A172 (cell line): ENCODE measurements around the gene KCNK10. TPM values are rescaled to one million over a fixed set of nuclear protein-coding genes. Genes with fewer than 3 reads are reported as not detected.

Experiments used
- DNase-seq: peaks from one replicate; pipeline ENCODE4 v3.0.0-alpha.2; 2015; ENCODE audit warnings: low spot score
- total RNA-seq: library from RNA; depleted of rRNA; stranded (reverse); fragments of >200 nt; shearing (Covaris generic); gene quantifications from 2 replicates; pipeline ENCODE4 v1.2.3, GENCODE V29; 2014; rRNA removed

Gene KCNK10, protein sequence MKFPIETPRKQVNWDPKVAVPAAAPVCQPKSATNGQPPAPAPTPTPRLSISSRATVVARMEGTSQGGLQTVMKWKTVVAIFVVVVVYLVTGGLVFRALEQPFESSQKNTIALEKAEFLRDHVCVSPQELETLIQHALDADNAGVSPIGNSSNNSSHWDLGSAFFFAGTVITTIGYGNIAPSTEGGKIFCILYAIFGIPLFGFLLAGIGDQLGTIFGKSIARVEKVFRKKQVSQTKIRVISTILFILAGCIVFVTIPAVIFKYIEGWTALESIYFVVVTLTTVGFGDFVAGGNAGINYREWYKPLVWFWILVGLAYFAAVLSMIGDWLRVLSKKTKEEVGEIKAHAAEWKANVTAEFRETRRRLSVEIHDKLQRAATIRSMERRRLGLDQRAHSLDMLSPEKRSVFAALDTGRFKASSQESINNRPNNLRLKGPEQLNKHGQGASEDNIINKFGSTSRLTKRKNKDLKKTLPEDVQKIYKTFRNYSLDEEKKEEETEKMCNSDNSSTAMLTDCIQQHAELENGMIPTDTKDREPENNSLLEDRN
- total RNA-seq, result not detected in 2 replicates

DNA sequence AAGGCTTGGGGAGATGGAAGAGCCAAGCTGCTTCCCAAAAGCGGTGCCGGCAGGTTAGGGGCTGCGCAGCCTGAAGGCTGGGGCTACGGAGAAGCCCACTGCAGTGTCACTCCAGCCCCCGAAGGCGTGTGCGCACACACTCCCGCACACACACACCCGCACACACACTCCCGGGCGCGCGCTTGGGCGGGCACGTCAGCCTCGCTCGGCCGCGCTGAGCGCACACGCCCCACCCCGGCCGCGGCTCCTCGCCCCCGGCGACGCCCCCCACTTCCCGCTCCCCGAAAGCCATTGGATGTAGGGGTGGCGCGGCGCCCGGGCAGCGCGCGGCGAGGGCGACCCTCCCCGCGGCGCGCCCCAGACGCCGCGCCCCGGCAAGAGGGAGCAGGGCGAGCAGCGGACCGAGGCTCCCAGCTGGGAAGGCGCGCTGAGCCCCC is at the start of gene KCNK10:
TSS of gene KCNK10 (minus strand) at position 184 of the 437 bp plus-strand sequence. CDS start 471 bp downstream, outside the sequence.
- DNase-seq, result no peak

DNA sequence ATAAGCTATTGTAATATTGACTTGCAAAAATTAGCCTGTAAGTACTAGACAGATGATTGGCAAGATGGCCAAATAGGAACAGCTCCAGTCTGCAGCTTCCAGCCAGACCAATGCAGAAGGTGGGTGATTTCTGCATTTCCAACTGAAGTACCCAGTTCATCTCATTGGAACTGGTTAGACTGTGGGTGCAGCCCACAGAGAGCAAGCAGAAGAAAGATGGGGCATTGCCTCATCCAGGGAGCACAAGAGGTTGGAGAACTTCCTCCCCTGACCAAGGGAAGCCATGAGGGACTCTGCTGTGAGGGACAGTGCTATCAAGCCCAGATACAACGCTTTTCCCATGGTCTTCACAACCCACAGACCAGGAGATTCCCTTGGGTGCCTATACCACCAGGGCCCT is 46.4 kb upstream of the KCNK10 start:
- no peak for DNase-seq

DNA sequence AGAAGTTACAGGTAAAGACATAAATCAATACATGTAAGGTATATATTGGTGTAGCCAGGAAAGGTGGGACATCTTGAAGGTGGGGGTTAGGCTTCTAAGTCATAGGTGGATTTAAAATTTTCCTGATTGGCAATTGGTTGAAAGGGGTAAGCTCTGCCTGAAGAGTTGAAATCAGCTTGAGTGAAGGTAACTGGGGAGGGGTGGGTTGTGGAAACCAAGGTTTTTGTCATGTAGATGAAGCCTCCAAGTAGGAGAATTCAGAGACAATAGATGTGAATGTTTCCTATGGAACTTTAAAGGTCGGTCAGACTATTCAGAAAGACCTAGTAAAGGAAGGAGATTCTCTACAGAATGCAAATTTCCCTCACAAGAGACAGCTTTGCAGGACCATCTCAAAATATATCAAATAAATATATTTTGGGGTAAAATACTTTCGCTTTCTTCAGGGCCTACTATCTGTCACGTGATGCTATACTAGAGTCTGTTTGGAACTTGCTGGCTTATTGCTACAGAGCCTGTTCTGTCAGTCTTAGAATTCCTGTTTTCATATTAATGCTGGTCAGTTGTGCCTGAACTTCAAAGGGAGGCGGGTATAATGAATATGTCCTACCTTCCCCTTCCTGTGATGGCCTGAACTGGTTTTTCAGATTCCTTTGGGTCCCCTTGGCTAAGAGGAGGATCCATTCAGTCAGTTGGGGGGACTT is 41.8 kb upstream of the KCNK10 start:
- DNase-seq, result no peak

DNA sequence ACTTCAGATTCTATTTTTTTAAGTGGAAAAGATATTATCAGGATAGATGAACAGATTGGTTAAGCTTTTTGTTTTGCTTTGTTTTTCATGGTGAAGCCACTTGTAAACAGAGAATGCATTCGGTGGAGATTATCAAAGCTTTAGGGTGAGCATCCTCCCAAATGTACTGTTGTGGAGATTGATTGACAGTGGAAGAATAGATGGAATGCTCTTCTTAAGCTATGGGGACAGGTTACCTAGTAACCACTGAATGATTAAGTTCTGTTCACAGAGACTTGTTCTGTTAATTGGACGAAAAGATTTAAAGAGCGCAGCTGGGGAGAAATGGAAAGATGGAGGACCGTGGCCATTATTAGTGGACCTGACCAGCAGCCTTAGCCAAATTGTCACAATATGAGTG is 40.6 kb upstream of the KCNK10 start:
- DNase-seq, result no peak

DNA sequence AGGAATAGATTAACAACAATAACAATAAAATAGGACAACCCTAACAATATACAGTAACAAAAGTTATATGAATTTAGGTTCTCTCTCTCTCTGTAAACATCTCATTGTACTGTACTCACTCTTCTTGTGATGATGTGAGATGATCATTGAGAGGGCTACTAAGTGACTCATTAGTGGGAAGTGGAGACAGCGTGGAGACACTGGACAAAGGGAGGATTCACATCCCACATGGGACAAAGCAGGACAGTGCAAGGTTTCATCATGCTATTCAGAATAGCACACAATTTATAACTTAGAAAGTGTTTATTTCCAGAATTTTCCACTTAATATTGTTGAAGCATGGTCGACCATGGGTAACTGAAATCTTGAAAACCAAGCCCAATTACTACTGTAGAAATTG is 36.4 kb upstream of the KCNK10 start:
- no peak for DNase-seq

DNA sequence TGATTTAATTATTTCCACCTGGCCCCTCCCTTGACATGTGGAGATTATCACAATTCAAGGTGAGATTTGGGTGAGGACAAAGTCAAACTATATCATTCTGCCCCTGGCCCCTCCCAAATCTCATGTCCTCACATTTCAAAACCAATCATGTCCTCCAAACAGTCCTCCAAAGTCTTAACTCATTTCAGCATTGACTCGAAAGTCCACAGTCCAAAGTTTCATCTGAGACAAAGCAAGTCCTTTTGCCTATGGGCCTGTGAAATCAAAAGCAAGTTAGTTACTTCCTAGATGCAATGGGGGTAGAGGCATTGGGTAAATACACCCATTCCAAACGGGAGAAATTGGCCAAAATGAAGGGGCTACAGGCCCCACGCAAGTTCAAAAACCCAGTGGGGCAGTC is 31.3 kb upstream of the KCNK10 start:
- DNase-seq, result no peak

DNA sequence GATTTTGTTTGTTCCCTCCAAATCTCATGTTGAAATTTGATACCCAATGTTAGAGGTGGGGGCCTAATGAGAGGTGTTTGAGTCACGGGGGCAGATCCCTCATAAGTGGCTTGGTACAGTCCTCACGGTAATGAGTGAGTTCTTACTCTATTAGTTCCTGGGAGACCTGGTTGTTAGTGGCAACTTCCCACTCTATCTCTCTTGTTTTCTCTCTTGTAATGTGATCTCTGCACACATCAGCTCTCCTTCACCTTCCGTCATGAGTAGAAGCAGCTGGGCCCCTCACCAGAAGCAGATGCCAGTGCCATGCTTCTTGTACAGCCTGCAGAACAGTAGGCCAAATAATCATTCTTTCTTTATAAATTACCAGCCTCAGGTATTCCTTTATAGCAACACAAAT is 29.6 kb upstream of the KCNK10 start:
- no peak for DNase-seq

DNA sequence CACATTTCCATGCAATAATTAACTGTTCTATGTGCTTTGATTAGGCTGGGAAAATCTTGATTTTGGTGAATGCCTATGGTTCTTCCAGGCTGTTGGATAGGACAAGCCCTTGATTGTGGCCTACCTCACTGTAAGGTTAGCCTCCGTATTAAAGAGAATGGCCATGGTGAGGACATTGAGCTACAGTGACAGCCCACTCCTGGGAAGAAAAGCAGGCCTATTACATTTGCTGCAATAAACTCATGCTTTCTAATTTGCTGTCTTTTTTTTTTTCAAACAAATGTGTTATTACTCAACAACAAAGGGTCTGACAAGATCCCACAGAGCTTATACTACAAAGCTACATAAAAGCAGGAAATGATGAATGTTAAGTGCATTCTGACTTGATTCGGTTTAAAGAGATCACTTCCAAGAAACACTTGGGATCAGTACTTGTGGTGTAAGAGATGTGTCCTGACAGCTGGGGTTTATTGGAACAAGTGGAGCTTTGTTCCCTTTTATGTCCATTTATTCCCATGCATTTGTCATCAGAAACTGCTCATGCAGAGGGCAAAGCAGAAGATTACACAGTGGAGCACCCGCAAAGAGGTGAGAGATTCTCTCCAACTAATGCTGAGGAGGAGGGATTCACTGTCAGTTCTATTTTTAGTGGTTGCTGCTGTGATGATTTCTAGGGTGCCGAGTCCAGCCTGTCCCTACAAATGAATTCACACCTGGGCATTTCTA is 29.1 kb upstream of the KCNK10 start:
- peak; percentile 1 for DNase-seq

DNA sequence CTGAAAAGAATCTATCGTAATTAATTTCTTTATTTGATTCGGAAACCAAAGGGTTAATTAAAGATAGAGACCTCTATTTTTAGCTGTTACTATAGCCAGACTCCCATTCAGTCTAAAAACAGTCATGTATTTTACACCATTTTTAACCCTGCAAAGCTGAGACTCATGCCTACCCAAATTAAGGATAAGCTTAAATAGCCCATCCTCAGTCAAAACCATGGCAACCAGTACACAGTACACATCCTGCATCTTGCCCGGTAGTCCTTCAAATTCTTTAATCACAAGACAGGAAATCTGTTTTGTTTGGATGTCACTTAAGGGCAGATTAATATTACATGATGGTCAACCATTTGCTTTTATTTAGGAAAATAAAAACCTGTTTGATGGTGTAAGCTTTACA is 25.5 kb upstream of the KCNK10 start:
- DNase-seq, result no peak

DNA sequence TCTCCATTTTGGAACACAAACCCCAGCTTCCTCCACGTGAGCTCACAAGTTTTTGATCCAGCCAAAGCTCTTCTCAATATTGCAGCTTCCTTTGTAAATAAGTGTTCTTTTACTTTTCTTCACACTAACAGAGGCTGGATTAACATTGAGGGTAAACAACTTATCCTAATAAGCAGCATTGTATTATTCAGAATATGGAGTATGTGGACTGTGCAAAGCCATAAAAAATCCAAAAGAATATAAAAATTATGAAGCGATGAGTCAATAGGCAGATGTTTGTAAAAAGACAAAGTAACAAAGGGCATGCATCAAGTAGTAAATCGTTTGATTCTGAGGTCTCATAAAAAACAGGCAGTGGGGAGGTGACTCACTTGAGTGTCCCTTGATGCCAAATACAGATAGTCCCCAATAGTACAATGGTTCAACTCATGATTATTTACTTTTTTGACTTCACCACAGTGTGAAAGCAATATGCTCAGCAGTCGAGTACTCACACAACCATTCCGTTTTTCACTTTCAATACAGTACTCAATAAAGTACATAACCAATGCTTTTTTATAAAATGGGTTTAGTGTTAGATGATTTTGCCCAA is 23.1 kb upstream of the KCNK10 start:
- peak; percentile 38 for DNase-seq

DNA sequence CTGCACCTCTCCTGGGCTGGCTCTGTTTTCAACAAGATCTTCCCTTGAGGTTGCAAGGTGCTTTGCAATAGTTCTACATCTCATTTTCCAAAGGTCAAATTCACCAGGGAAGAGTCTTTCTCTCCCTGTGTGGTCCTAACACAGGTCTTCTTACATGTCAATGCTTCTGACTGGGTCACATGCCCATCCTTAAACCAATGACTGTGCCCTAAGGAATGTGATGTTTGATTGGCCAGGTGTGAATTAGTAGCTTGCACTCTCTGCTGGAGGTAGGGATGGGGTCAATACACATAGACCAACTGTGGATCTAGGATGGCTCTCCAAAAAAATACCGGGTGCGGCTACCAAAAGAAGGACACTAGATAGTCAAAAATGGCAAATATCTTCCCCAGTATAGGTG is 19.9 kb upstream of the KCNK10 start:
- no peak for DNase-seq

DNA sequence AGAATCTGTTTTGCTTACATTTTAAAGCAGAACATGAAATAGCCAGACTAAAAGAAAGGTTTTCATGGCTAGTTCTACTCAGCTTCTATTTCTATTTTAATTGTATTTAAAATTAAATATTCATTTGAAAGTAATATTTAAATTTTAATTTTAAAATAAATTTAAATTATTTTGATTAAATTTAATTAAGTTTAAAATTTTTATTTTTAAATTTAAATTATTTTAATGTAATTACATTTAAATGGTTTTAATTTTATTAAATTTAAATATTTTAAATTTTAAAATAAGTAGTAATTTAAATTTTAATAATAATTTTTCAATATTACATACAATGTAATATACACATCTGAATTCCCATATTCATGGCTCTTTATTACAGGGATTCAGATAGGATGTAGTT is 17.3 kb upstream of the KCNK10 start:
- DNase-seq, result no peak

DNA sequence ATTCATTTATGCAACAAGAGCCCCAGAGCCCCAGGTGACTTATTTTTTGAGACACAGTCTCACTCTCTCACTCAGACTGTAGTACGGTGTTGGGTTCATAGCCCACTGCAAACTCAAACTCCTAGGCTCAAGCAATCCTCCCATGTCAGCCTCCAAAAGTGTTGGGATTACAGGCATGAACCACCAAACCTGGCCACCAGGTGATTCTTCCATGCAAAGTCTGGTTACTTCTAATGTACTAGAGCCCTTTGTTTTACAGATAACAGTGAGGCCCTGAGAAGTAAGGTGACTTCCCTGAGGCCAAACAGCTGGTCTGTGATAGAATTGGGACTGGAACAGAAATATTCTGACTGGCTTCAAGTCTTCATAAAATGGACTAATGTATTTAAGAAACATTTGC is 10.0 kb upstream of the KCNK10 start:
- no peak for DNase-seq

DNA sequence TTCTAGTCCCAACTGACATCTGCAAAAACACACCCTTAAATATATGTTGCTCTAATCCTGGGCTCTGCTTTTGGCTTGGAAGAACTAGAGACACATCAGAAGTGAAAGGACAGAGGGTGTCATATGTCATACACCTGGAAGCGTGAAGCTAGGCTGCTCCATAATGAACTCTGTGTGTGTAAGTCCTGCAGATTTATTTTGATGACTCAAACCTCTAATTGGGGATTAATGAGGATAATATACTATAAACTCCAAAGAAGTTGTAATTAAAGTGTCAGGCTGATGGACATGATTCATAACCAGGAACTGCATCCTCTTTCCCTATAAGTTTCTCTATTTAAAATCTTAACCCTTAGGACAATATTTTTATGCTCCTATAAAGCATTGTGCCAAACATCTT is 4.4 kb upstream of the KCNK10 start:
- no peak for DNase-seq

DNA sequence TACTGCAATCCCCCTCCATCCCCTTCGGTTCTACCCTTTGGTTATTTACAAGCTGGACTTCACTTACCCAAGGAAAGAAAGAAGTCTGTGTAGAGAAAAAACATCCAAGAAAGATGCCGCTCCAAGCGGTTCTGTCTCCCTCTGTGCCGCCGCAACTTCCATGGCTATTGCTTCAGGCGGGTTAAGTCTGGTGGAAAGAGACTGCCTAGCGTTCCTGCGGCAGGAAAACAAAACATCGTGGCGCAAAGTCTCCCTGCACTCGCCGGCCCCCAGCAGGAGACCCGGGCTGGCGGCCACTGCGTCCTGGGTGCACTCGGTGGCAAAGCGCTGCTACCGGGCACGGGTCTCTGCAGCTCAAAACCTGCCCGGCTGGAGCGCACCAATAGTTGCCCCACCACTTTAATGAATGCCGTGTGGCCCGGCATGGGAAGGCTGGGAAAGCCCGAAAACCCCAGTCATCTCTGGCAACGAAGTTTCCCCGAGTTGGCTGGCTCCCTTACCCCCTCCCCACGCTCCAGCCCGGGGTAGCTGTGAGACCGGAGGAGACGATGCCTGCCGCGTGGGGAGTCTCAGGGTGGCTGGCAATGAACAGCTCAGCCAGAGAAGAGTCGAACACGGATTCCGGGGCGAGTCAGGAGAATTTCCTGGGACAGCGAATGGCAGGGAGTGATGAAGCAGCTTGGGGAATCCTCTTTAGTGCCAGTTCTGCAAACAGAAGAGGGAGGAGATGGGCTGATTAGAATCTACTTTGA is 3.5 kb upstream of the KCNK10 start:
- DNase-seq, result no peak

DNA sequence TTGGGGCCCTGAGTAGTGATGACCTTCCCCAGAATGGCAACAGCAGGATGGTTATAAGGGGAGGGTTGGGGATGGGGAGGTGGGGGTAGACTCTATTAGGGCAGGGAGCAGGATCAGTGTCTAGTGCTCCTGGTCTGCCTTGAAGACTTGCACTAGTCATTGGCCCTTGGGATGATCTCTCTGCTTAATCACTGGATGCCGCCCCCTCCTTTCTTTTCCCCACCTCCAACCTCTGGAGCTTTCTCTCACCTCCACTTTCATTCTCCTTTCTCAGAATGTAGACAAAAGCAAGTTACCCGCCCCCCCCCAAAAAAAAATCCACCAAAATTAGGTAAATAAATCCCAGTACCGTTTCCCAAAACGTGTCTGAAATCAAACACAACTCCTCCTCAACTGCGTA is 2.8 kb upstream of the KCNK10 start:
- no peak for DNase-seq

DNA sequence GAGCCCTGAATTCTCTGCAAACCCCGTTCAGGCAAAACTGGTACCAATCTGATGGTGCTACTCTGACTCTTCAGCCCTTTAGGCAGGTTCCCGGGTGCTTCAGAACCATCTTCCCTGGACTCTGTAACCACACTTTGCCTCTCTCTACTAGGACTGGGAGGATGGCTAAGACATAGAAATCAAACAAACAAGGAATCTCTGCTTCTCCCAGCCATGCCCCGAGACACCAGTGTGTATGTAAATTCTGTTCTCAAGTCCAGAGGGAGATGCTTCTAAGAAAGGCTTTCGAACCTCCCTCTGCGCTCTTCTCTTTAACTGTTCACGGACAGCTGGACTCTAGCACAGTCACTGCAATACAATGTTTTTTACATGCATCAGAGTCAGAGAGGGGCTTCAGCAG is 1.9 kb upstream of the KCNK10 start:
- DNase-seq, result no peak

DNA sequence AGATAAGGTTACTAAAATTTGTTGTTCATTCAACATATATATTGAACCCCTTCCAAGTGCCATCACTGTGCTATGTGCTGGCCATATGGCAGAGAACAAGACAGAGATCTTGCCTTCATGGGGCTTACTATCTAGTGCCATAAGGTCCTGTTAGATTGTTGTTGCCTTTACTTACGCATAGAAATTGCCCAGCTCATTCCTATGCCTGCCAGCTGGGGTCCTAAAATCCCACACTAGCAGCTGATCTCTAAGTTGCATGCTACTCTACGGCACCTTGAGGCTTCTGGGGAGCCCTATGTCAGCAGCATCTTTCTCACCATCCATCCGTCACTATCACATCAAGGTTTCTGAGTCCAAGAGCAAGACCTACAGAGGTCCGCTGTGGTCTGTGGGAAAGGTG is 1.4 kb upstream of the KCNK10 start:
- DNase-seq, result no peak

DNA sequence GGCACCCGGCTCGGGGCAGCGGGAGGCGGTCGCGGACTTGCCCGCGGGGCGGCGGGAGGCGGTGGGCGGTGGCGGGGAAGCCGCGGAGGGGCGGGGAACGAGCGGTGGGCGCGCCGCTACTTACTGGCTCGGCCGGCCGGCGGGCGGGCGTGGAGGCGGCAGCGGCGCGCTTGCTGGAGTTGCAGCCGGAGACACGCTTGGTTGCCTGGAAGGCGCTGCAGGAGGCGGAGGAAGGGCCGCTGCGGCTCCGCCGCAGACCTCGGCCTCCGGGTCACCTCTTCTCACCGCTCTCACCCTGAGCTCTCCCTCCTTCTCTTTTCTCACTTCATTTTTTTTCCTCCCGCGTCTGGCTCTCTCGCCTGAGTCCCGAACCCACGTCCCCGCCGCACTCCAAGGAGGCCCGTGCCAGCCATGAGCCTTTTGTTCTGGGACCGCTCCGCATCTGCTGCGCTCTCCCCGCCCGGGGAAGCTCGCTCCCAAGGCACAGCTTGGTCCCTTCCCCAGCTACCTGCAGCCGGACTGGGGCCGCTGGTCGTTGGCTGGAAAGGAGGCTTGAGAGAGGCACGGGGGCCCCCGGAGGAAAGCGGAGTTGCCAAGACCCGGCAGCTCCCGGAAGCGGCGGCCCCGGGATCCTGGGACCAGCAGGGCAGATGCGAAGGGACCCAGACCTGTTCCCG is 592 bp upstream of the KCNK10 start:
- DNase-seq, result no peak

DNA sequence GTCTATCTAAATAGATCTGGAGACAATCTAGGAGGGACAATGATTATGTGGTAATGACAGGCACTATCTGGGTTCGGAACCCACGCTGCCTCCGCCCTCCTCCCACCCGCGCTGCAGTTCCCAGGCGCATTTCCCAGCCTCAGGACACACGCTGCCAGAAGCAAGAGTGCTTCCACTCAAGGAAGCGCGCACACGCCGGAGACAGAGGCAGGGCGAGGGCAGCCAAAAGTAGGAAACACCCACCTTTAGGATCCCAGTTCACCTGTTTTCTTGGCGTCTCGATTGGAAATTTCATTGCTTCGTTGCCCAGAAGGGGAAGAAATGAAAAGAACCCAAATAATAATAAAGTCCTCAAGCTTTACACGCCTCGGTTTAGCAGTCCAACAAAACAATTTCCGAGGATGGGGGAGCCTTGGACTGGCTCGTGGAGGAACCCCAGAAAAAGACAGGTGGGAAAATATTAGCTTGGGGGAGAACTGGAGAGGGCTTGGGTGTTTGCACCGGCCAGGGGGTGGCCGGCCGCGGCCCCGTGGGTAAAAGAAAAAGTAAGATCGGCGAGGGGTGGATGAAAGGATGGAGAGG is 474 bp downstream of the KCNK10 start:
- DNase-seq, result no peak
